Astrocyte of the hippocampus (primary cell): ENCODE results near the gene AP1B1.
"Not testable (repeated sequence)": the region's sequence is repeated elsewhere in the genome, so short reads cannot be mapped to it uniquely, and the experiment has no call there.

Source experiments
- DNase-seq: peaks from one replicate; pipeline ENCODE4 v3.0.0; 2011; ENCODE audit warnings: low read depth, low spot score

AP1B1 gene

GRCh38 chr22:29386708-29387107 lies 1.7 kb downstream of the AP1B1 start:
- no peak for DNase-seq

- no peak for DNase-seq
Observed at GRCh38 chr22:29385748-29386147, 2.6 kb downstream of the AP1B1 start.

- no peak for DNase-seq
Observed at GRCh38 chr22:29385151-29385704, 3.1 kb downstream of the AP1B1 start.

- DNase-seq = no peak
Observed at GRCh38 chr22:29383740-29384139, 4.6 kb downstream of the AP1B1 start.

- no peak for DNase-seq
Observed at GRCh38 chr22:29382580-29383302, 5.6 kb downstream of the AP1B1 start.

- DNase-seq = no peak
Observed at GRCh38 chr22:29380856-29381255, 7.5 kb downstream of the AP1B1 start.

- DNase-seq = no peak
Observed at GRCh38 chr22:29380032-29380781, 8.2 kb downstream of the AP1B1 start.

GRCh38 chr22:29379258-29379657 lies 9.1 kb downstream of the AP1B1 start:
- DNase-seq = no peak

- no peak for DNase-seq
Observed at GRCh38 chr22:29377979-29378378, 10.4 kb downstream of the AP1B1 start.

GRCh38 chr22:29376705-29377104 lies 11.7 kb downstream of the AP1B1 start:
- DNase-seq = not testable (repeated sequence)

- no peak for DNase-seq
Observed at GRCh38 chr22:29375398-29376076, 12.8 kb downstream of the AP1B1 start.

- DNase-seq = not testable (repeated sequence)
Observed at GRCh38 chr22:29374806-29375205, 13.6 kb downstream of the AP1B1 start.

GRCh38 chr22:29374401-29374800 lies 14.0 kb downstream of the AP1B1 start:
- no peak for DNase-seq

- peak; percentile 12 for DNase-seq
Observed at GRCh38 chr22:29370537-29370936, 17.8 kb downstream of the AP1B1 start.

GRCh38 chr22:29369460-29369859 lies 18.9 kb downstream of the AP1B1 start:
- DNase-seq = peak; percentile 90

- peak; percentile 86 for DNase-seq
Observed at GRCh38 chr22:29359469-29359868, 28.9 kb downstream of the AP1B1 start.

GRCh38 chr22:29357193-29357890 lies 31.0 kb downstream of the AP1B1 start:
- DNase-seq = not testable (repeated sequence)

GRCh38 chr22:29353860-29354259 lies 34.5 kb downstream of the AP1B1 start:
- DNase-seq = no peak

GRCh38 chr22:29353286-29353685 lies 35.1 kb downstream of the AP1B1 start:
- DNase-seq = no peak

- no peak for DNase-seq
Observed at GRCh38 chr22:29352778-29353177, 35.6 kb downstream of the AP1B1 start.

GRCh38 chr22:29351891-29352290 lies 36.5 kb downstream of the AP1B1 start:
- no peak for DNase-seq

- DNase-seq = no peak
Observed at GRCh38 chr22:29351042-29351441, 37.3 kb downstream of the AP1B1 start.
